NCI-H146 treated with DMSO at 0.1 percent for 48 hours (cell line): ENCODE measurements around the gene FBXO33.

ENCODE experiments used
- DNase-seq: peaks from one replicate; lab custom pipeline; 2025; ENCODE audit not compliant: unreplicated experiment; lab: John Stamatoyannopoulos, UW

FBXO33 gene

DNA sequence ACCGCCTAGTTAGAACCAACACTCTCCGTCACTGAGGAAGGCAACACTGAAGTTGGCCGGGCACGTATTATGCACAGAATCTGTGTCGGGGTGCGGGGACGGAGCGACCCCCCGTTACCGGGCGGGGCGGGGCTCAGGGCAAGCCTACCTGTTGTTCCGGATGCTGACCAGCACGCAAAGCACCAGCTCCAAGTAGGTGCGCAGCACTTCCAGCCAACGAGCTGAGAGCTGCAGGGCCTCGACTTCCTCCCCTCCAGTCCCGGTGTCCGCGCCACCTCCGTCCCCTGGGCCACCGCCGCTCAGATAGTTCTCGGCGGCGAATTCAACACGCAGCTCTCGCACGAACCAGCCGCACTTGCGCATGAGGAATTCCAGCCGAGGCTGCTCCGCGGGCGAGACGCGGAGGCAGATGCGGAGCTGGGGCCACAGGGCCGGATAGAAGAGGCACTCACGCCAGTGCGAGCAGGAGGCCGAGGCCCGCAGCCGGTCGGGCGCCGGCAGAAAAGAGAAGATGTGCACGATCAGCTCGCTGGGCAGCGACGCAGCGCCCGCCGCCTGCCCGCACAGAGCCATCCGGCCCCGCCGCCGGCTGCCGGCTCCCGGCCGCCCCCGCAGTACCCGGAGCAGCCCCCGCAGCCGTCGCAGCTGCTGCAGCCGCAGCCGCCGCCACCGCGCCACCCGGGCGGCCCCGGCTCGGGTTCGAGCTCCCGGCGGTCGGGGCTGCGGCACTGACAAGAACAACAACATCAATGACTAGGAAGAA, 636 bp downstream of the FBXO33 start:
- DNase-seq, result no peak

DNA sequence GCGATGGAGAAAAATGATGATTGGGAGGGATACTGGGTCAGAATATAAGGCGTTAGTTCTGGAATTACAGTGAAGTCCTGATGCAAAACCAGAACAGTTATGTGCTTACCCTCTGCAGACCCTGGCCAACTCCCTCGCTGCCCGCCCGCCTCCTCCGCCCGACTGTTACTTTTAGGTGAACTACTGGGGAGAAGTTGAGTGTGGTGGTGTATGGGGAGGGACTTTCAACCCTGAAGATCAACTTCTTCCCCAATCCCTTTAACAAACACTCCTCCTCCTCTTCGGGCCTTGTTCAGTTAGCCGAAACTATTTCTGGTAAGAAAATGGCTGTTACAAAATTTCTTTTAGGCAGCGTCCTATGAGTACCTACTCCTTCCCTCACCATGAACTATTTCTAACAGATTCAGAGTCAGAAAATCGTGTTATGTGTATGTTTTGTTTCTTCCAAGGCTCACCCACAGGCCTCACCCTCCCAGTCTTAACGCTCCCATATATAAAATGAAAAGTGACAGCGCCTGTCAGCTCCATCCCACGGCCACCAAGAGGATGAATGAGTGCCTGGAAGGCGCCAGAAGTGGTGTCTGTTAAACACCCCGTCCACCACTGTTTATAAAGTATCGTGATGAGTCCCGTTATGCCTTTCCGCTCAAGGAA, 1.3 kb downstream of the FBXO33 start:
- DNase-seq, result no peak

DNA sequence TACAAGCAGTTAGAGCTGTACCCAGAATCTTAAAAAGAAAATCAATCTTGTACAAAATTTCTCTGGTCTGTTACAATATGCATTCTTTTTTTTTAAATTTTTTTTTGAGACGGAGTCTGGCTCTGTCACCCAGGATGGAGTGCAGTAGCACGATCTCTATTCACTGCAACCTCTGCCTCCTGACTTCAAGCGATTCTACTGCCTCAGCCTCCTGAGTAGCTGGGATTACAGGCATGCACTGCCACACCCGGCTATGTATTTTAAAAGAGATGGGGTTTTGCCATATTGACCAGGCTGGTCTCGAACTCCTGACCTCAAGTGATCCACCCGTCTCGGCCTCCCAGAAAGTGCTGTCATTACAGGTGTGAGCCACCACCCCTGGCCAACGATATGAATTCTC, 4.1 kb downstream of the FBXO33 start:
- no peak for DNase-seq

DNA sequence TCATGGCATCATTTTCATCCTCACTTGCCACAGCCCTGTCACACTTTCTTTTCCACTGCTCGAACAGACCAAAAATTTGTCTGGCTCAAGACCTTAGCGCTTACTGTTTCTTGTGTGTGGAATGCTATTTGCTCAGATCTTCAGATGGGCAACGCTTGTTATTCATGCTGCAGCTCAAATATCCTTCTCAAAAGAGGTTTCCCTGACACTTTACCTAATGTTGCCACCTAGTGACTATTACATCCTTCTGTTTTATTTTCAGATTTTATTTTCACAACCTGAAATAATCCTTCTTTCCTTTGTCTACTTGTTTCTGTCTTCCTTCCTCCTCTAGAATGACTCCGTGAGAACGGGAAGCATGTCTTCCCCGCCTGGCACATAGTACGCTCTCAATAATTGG, 5.6 kb downstream of the FBXO33 start:
- no peak for DNase-seq

DNA sequence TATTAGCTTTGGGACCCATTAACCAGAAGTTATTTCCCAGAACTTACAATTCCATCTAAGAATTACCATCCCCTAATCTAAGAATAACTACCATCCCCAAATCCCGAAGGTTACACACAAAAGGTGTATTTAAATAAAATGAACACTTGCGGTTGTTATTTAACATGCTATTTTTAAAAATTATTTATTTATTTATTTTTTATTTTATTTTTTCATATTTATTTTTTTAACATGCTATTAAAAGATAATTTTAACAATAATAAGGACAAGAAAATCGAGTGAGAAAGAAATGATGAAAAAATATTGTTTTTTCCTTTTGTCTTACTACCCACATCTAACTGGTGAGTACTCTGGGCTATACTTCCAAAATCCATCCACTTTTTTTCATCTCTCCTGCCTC, 6.3 kb downstream of the FBXO33 start:
- no peak for DNase-seq

DNA sequence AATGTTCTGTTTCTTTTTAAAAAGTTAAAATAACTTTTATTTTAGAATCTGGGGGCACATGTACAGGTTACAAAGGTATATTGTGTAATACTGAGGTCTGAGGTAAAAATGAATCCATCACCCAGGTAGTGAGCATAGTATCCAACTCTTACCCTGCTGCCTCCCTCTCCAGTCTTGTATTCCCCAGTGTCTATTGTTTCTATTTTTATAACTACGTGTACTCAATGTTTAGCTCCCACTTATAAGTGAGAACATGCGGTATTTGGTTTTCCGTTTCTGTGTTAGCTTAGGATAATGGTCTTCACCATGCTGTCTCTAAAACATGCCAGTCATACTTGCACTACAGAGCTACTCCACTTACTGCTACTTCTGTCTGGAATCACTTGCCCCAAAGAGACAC, 8.4 kb downstream of the FBXO33 start:
- no peak for DNase-seq

GRCh38 chr14:39422243-39422642, 10.0 kb downstream of the FBXO33 start:
- no peak for DNase-seq

DNA sequence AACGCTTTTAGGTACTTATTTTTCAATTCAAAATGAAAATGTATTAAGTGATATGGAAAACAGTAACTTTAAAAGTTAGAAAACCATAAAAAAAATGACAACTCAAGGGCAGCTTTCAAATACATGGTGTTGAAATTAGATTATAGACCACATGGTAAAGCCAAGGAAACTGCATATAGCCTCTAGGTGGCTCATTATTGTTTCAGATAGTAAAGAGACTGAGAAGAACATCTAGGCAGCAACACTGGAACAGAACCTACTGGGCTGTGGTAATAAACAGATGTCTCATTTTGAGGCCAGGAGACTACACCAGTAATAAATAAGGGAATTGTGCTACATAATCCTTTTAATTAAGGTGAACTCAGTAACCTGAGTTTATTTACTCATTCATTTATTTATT, 13.0 kb downstream of the FBXO33 start:
- DNase-seq, result no peak

DNA sequence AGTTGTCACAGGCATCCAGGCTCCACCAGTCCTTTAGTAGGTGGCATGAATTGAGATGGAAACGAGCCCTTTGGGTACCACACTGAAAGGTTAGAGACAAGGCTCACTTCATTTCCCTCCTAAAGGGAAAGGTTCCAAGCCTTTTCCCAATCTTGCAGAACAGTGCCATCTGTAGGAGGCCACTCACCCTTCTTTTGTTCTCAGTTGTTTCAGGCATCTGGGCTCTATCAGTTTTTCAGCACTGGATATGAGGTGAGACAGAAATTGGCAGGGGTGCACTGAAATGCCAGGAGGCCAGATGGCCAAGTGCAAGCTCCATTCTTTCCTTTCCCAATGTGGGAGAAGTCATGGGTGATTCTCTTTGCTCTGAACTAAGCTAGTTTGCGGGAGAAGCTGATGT, 15.2 kb downstream of the FBXO33 start:
- no peak for DNase-seq

GRCh38 chr14:39416072-39416471, 16.2 kb downstream of the FBXO33 start:
- DNase-seq, result no peak

GRCh38 chr14:39406560-39406959, 25.7 kb downstream of the FBXO33 start:
- DNase-seq, result no peak

DNA sequence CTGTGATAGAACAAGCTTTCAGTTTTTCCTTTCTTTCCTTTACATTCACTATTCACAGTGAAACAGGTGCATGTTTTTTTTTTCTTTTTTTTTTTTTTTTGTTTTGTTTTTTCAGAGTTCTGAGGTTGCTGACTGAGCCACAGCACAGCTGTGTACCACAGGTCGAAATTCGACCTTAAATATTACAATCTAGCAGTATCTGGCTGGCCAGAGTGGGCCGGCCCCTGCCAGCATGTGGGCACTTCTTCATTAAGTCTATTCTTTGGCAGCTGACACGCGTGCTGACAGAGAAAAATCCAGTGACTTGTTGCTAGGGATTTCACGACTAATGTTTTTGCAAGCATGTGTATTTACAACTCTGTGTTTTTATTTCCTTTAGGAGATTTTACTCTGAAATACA, 33.9 kb downstream of the FBXO33 start:
- DNase-seq, result no peak

GRCh38 chr14:39396448-39396847, 35.8 kb downstream of the FBXO33 start:
- no peak for DNase-seq

- peak; percentile 32 for DNase-seq
Measured at GRCh38 chr14:39395555-39396254, 36.5 kb downstream of the FBXO33 start.

DNA sequence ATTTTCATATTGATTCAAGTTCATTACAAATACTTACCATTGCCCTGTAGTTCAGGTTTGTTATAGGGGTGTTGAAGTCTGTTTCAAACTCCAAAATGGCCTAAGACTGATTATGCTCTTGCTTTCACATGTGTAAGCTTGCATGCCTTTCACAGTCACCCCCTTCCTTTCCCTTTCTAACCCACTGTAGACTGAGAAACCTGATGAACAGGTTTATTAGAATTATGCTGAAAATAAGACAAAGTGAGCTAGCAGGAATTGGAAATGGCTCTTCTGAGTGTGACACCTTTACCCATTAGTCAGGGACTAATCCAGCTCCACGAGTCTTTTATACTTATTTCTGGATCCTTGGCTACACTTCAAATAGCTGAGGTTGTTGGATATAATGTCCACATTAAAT, 38.9 kb downstream of the FBXO33 start:
- no peak for DNase-seq

- no peak for DNase-seq
Measured at GRCh38 chr14:39384177-39384576, 48.1 kb downstream of the FBXO33 start.

GRCh38 chr14:39383741-39384140, 48.5 kb downstream of the FBXO33 start:
- DNase-seq, result no peak

GRCh38 chr14:39383026-39383660, 49.1 kb downstream of the FBXO33 start:
- no peak for DNase-seq

GRCh38 chr14:39382463-39382862, 49.8 kb downstream of the FBXO33 start:
- DNase-seq, result no peak

DNA sequence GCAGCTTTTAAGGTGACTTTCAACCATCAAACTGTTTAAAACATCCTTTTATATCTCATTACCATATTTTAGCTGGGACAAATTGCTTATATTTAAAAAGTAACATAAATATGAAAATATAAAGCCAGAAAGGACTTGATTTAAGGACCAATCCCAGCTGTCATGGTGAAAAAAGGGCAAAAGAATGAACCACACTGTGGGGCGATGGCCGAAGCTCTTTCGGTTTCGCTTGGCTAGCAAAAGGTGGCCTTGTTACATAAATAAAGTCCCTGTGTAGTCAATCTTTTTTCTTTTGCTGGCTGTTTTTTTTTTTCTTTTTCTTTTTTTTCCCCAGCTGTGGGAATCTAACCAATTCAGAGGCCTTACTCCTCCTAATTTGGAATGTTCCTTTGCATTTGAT, 50.9 kb downstream of the FBXO33 start:
- no peak for DNase-seq

- DNase-seq, result no peak
Measured at GRCh38 chr14:39376667-39377403, 55.4 kb downstream of the FBXO33 start.
